GM12865 (cell line): ENCODE results near the gene MTERF2.

Experiments used
- DNase-seq: peaks from one replicate; pipeline ENCODE4 v3.0.0; 2010; ENCODE audit warnings: low read depth
- H3K4me3 ChIP-seq: 2 replicates; pipeline ENCODE4 v1.5.1; 2011; ENCODE audit warnings: mild to moderate bottlenecking, low read depth, low read length, control low read depth
- TF ChIP-seq, protein P1 (sequence below): IDR thresholded peaks from 2 replicates; pipeline ENCODE4 v1.5.1; 2011; ENCODE audit warnings: low read length, control low read depth, low read depth, inconsistent platforms; ENCODE audit not compliant: insufficient read depth; ENCODE audit errors: missing control alignments

Gene MTERF2

DNA sequence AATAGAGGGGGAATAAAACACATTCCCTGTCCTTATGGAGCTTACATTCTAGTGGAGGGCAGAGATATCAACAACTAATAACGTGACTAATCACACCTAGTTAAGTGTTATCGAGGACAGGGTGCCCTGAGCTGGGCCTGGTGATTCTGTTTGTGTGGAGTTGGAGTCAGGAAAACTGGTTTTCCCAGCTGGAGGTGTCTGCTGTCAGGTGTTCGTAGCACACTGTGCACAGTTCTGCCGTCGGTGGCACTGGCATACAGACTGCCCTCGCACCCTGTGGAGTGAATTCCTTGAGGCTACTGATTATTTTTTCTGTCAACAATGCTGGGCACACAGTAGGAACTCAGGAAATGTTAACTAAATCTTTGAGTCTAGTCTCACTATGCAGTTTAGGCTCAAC lies 900 bp upstream of the MTERF2 start:
- no peak for DNase-seq
- TF ChIP-seq, protein P1, sequence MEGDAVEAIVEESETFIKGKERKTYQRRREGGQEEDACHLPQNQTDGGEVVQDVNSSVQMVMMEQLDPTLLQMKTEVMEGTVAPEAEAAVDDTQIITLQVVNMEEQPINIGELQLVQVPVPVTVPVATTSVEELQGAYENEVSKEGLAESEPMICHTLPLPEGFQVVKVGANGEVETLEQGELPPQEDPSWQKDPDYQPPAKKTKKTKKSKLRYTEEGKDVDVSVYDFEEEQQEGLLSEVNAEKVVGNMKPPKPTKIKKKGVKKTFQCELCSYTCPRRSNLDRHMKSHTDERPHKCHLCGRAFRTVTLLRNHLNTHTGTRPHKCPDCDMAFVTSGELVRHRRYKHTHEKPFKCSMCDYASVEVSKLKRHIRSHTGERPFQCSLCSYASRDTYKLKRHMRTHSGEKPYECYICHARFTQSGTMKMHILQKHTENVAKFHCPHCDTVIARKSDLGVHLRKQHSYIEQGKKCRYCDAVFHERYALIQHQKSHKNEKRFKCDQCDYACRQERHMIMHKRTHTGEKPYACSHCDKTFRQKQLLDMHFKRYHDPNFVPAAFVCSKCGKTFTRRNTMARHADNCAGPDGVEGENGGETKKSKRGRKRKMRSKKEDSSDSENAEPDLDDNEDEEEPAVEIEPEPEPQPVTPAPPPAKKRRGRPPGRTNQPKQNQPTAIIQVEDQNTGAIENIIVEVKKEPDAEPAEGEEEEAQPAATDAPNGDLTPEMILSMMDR: no peak
- no peak overlapping the region for H3K4me3 ChIP-seq

DNA sequence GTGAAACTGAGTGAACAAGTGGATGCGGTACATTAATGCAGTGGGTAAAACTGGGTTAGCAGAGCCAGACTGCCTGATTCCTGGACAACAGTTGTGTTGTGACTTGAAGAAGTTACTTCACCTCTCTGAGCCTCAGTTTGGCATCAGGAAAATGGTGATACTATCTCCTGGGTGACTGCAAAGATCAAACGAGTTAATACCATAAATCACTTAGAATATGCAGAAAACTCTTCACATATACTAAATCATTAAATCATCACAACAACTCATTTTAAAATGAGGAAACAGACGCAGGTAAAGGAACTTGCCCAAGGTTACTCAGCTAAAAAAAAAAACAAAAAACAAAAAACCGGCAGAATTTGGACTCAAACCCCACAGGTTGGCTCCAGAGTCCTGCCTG lies 811 bp downstream of the MTERF2 start:
- TF ChIP-seq, protein P1: no peak
- peak overlapping the region; percentile 75 for H3K4me3 ChIP-seq
- no peak for DNase-seq

DNA sequence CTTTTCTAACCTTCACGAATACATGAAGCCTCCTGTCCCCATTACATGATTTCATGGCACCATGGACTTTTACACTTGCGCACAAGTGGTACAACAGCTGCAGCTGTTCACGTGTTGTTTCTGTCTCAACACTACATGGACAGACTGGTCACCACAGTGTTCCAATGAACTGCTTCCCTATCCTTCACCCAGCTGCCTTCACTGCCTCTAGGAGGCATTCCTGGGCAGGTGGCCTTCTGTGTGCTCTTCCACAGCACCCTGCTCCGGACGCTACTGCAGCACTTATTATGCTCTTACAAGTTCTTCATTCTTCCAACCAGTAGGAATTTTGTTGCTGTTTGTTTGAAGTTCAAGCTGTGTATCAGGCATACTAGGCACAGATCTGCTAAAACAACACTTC lies 1.5 kb downstream of the MTERF2 start:
- no peak overlapping the region for H3K4me3 ChIP-seq
- TF ChIP-seq, protein P1: no peak
- DNase-seq: no peak

DNA sequence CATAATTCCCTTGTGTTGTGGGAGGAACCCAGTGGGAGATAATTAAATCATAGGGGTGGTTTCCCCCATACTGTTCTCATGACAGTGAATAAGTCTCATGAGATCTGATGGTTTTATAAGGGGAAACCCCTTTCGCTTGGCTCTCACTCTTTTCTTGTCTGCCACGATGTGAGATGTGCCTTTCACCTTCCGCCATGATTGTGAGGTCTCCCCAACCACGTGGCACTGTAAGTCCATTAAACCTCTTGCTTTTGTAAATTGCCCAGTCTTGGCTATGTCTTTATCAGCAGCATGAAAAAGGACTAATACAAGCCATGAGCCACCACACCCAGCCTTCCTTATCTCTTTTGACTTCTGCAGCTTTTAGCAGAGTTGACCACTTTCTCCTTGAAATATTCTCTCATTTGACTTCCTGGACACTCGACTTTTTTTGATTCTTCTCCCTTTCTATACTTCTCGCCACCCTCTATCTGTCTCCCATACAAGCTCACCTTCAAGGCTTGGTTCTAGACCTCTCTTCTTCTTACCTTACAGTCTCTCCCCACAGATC lies 2.3 kb downstream of the MTERF2 start:
- no peak overlapping the region for H3K4me3 ChIP-seq
- DNase-seq: no peak
- TF ChIP-seq, protein P1: no peak

DNA sequence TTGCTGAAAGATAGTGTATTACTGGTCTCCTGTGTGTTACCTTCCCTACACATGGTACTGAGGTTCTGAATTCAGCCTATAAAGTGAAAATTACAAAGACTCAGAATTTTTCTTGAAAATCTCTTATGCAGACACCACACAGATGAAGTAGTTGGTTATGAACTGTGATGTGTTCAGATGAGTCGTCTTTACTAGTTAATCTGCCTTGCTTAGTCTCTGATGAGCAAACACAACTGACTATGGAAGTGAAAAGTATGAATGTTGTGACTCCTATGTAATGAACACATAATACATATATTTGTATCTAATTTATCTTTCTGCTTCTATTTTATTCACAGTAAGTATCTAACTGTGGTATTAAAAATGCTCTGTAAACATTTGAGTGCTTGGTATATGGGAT lies 4.7 kb downstream of the MTERF2 start:
- H3K4me3 ChIP-seq: no peak overlapping the region
- DNase-seq: no peak
- TF ChIP-seq, protein P1: no peak

DNA sequence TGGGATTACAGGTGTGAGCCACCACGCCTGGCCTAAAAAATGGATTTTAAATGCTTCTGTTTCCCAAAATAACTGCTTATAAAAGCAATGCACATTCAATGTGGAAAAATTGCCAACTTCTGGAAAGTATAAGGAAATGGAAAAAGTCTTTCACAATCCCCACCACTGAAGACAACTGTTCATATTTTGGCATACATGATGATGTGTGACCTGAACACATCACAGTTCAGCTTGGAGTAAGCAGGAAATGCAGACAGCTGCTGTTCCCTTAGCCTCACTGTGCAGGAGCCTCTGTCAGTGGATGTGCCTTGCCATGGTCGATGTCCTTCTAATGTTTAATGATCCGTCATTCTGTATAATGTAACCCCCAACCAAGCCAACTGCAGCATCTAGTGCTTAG lies 5.2 kb downstream of the MTERF2 start:
- DNase-seq: no peak
- no peak overlapping the region for H3K4me3 ChIP-seq
- TF ChIP-seq, protein P1: no peak

DNA sequence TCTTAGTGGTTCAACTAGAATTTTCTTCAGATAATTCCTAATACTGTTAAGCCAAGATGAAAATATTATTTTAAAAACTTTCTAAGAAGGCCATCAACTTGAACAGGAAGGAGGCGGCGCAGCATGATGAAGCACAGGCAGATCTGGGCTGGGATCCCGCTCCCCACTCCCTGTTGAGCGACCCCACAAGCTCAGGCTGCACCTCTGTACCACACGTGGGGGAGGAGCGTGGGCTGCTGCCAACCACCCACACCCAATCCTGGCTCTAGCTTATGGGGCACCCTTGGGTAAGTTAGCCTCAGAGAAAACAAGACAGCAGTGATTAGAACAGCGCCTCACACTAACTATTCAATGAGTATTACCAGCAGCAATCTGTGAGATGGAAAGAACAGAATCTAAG lies 6.0 kb downstream of the MTERF2 start:
- no peak for DNase-seq
- TF ChIP-seq, protein P1: no peak
- no peak overlapping the region for H3K4me3 ChIP-seq
